Caco-2 (cell line): Measurements from ENCODE around the gene BBX. TPM values are rescaled to one million over a fixed set of nuclear protein-coding genes. Genes with fewer than 3 reads are reported as not detected.

Experiments
- BruUV-seq: library from RNA; stranded (reverse); fragments of 400-500 nt; replicated peaks from 2 replicates; lab custom pipeline; 2021; lab: Mats Ljungman, UMichigan
- CTCF ChIA-PET: fragments of 300-600 bp; sonication (Branson Sonifier 250); formaldehyde crosslinking; loops from one replicate; lab custom pipeline; 2022; ENCODE audit warnings: antibody characterized with exemption; lab: Charles Lee
- POLR2A ChIA-PET: fragments of 300-600 bp; sonication (Branson Sonifier 250); formaldehyde crosslinking; loops from one replicate; lab custom pipeline; 2022; ENCODE audit warnings: antibody characterized with exemption; lab: Charles Lee
- DNase-seq, 2 experiments: peaks; one replicate each; pipeline versions ENCODE4 v3.0.0 to v3.0.0-alpha.2; 2020 to 2022
- H3K27me3 ChIP-seq: replicated peaks from 2 replicates; pipeline ENCODE4 v1.6.0; 2011; ENCODE audit warnings: low read length; ENCODE audit not compliant: control insufficient read depth, insufficient read depth
- H3K36me3 ChIP-seq: 2 replicates; pipeline ENCODE4 v1.5.1; 2011; ENCODE audit warnings: low read length; ENCODE audit not compliant: control insufficient read depth, insufficient read depth
- H3K4me1 ChIP-seq: fragments of 250-450 bp; sonication (Bioruptor Pico); 2 replicates; pipeline ENCODE4 v1.5.1; 2020; ENCODE audit warnings: mild to moderate bottlenecking
- H3K4me3 ChIP-seq: 2 replicates; pipeline ENCODE4 v1.5.1; 2011; ENCODE audit warnings: low read depth, mild to moderate bottlenecking, control low read depth, low read length
- H3K9me3 ChIP-seq: fragments of 250-450 bp; sonication (Bioruptor Pico); 2 replicates; pipeline ENCODE4 v1.5.1; 2020; ENCODE audit warnings: mild to moderate bottlenecking, moderate library complexity
- H3K27ac Mint-ChIP-seq: one replicate; pipeline ENCODE4 v1.8.0; 2022; ENCODE audit warnings: mixed read lengths; ENCODE audit not compliant: unreplicated experiment
- H3K27me3 Mint-ChIP-seq: one replicate; pipeline ENCODE4 v1.8.0; 2022; ENCODE audit warnings: mixed read lengths; ENCODE audit not compliant: insufficient read depth, unreplicated experiment
- H3K36me3 Mint-ChIP-seq: one replicate; pipeline ENCODE4 v1.8.0; 2022; ENCODE audit warnings: mild to moderate bottlenecking, mixed read lengths; ENCODE audit not compliant: insufficient read depth, unreplicated experiment
- H3K4me1 Mint-ChIP-seq: one replicate; pipeline ENCODE4 v1.8.0; 2022; ENCODE audit warnings: low read depth, mixed read lengths; ENCODE audit not compliant: unreplicated experiment
- H3K4me3 Mint-ChIP-seq: one replicate; pipeline ENCODE4 v1.8.0; 2022; ENCODE audit warnings: mild to moderate bottlenecking, moderate library complexity, mixed read lengths; ENCODE audit not compliant: unreplicated experiment
- H3K9me3 Mint-ChIP-seq: one replicate; pipeline ENCODE4 v1.8.0; 2022; ENCODE audit warnings: mixed read lengths; ENCODE audit not compliant: unreplicated experiment
- CTCF ChIP-seq, 2 experiments: fragments of 200-600 bp in 1 of 2; IDR thresholded peaks; 1 replicate in 1 of 2; 2 replicates in 1 of 2; pipeline versions ENCODE4 v1.5.1 to v1.8.0; 2011 to 2022; ENCODE audit warnings: antibody characterized with exemption in 1 of 2, control low read depth in 1 of 2, inconsistent platforms in 1 of 2, low read depth in 1 of 2, low read length in 1 of 2, mild to moderate bottlenecking in 1 of 2, moderate library complexity in 1 of 2; ENCODE audit not compliant: insufficient read depth in 1 of 2, severe bottlenecking in 1 of 2, unreplicated experiment in 1 of 2
- intact Hi-C: fragments of 100-400 bp; cut with micrococcal nuclease; formaldehyde crosslinking; loops from one replicate; pipeline ENCODE4 v1.10.0; 2022; ENCODE audit not compliant: unreplicated experiment
- total RNA-seq: library from RNA; stranded (reverse); gene quantifications from 2 replicates; pipeline ENCODE4 v1.2.3, GENCODE V29; 2022

Gene BBX
- total RNA-seq, 1 experiment from 2014 or later = 2.6 TPM

DNA sequence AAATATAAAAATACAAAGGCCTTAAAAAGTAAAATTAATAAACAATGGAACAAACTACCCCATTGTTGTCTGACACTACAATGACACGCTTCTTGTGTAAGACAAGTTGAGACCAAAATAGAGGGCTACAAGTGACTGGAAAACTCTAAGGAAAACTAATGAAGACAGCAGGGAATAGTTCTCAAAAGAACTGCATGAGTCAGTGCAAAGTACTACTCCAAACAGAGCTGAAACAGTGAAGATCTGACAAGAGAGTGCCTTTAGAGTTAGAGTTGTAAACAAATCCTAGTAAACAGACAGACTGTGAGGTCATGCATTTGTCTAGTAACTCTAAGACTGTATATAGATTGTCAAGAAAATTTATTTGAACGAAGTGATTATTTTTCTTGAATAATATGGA, 233.9 kb downstream of the BBX start:
- no peaks in the 10 kb centered on the region for H3K36me3 Mint-ChIP-seq
- Histone ChIP-seq H3K36me3 (no peaks in the 10 kb centered on the region), H3K27me3 (no peaks in the 10 kb centered on the region; the same call in 1 of the 2 replicates), H3K4me3 (no peak overlapping the region), H3K9me3 (no peaks in the 10 kb centered on the region), H3K4me1 (no peaks in the 10 kb centered on the region)
- no peaks in the 10 kb centered on the region for H3K9me3 Mint-ChIP-seq
- peaks cover 7% of the 10 kb centered on the region for H3K4me1 Mint-ChIP-seq
- intact Hi-C loops = no loop called here
- ChIA-PET POLR2A (no interaction called here), CTCF (no interaction called here)
- no TSS peak for BruUV-seq
- peaks cover 8% of the 10 kb centered on the region for H3K27me3 Mint-ChIP-seq
- no peak overlapping the region for H3K4me3 Mint-ChIP-seq
- TF ChIP-seq CTCF (IDR thresholded peaks at IDR 0.05; ENCODE audit: insufficient read depth in 1 of 2, low read depth in 1 of 2, low read length in 1 of 2, severe bottlenecking in 1 of 2, unreplicated experiment in 1 of 2) = no peak
- DNase-seq = no peak
- H3K27ac Mint-ChIP-seq = no peak overlapping the region

- intact Hi-C loops = no loop called here
- POLR2A ChIA-PET = no interaction called here
- H3K27ac Mint-ChIP-seq = no peak overlapping the region
Measured at GRCh38 chr3:107757140-107757539, 234.4 kb downstream of the BBX start.

DNA sequence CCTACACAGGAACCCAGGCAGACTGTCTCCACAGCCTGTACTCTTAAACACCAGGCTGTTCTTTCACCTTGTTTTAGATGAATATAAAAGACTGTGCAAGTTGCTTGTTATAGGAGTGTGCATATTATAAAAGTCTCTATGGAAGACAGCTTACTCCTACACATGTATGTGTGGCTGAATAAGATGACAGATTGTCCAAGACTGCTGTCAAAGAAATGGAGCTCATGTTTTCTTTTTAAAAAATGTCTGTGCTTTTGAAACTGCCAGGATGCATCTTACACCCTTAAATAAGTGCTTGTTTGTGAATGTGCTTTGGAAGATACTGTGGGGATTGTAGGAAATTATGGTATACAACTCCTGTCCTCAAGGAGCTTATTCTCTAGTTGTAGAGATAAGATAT, 237.4 kb downstream of the BBX start:
- H3K9me3 ChIP-seq = no peaks in the 10 kb centered on the region
- no peaks in the 10 kb centered on the region for H3K4me1 ChIP-seq
- H3K36me3 ChIP-seq = no peaks in the 10 kb centered on the region
- no peak for DNase-seq
- ChIA-PET CTCF (no interaction called here), POLR2A (no interaction called here)
- no peak overlapping the region for H3K27ac Mint-ChIP-seq
- BruUV-seq = no TSS peak
- no peak overlapping the region for H3K4me3 Mint-ChIP-seq
- H3K27me3 Mint-ChIP-seq = peaks cover 9% of the 10 kb centered on the region
- H3K4me3 ChIP-seq = no peak overlapping the region
- intact Hi-C loops = no loop called here
- no peaks in the 10 kb centered on the region for H3K9me3 Mint-ChIP-seq
- no peaks in the 10 kb centered on the region; the same call in 1 of the 2 replicates for H3K27me3 ChIP-seq
- no peaks in the 10 kb centered on the region for H3K36me3 Mint-ChIP-seq
- TF ChIP-seq CTCF (IDR thresholded peaks at IDR 0.05; ENCODE audit: insufficient read depth in 1 of 2, low read depth in 1 of 2, low read length in 1 of 2, severe bottlenecking in 1 of 2, unreplicated experiment in 1 of 2) = no peak
- H3K4me1 Mint-ChIP-seq = peaks cover 7% of the 10 kb centered on the region

More at GRCh38 chr3:107757140-107757539, 234.4 kb downstream of the BBX start:
- Histone ChIP-seq H3K4me1 (no peaks in the 10 kb centered on the region), H3K36me3 (no peaks in the 10 kb centered on the region), H3K9me3 (no peaks in the 10 kb centered on the region), H3K27me3 (no peaks in the 10 kb centered on the region; the same call in 1 of the 2 replicates), H3K4me3 (no peak overlapping the region)
- no peak for TF ChIP-seq CTCF (IDR thresholded peaks at IDR 0.05; ENCODE audit: insufficient read depth in 1 of 2, low read depth in 1 of 2, low read length in 1 of 2, severe bottlenecking in 1 of 2, unreplicated experiment in 1 of 2)
- Mint-ChIP-seq H3K9me3 (no peaks in the 10 kb centered on the region), H3K4me3 (no peak overlapping the region), H3K36me3 (no peaks in the 10 kb centered on the region), H3K4me1 (peaks cover 7% of the 10 kb centered on the region), H3K27me3 (peaks cover 9% of the 10 kb centered on the region)
- DNase-seq = no peak
- no TSS peak for BruUV-seq
- CTCF ChIA-PET = no interaction called here
